Brain microvascular endothelial cell (primary cell): ENCODE measurements around the gene TRPC4AP.

Experiments
- DNase-seq: peaks from one replicate; pipeline ENCODE4 v3.0.0-alpha.2; 2020
- H3K27ac ChIP-seq: fragments of 250-450 bp; sonication (Bioruptor Pico); 2 replicates; pipeline ENCODE4 v1.5.1; 2020; ENCODE audit warnings: mild to moderate bottlenecking, moderate library complexity
- H3K27me3 ChIP-seq: fragments of 250-450 bp; sonication (Bioruptor Pico); replicated peaks from 2 replicates; pipeline ENCODE4 v1.5.1; 2020; ENCODE audit warnings: mild to moderate bottlenecking
- H3K36me3 ChIP-seq: fragments of 250-450 bp; sonication (Bioruptor Pico); replicated peaks from 2 replicates; pipeline ENCODE4 v1.5.1; 2020; ENCODE audit warnings: mild to moderate bottlenecking
- H3K4me3 ChIP-seq: 2 replicates; pipeline ENCODE4 v1.5.1; 2011; ENCODE audit warnings: low read depth, mild to moderate bottlenecking, control low read depth, low read length, moderate library complexity
- CTCF ChIP-seq: IDR thresholded peaks from 2 replicates; pipeline ENCODE4 v1.5.1; 2011; ENCODE audit warnings: low read depth, mild to moderate bottlenecking, moderate library complexity, low read length, control low read depth, inconsistent platforms; ENCODE audit errors: missing control alignments
- in situ Hi-C: cut with HindIII; loops from 2 replicates; pipeline ENCODE4 v1.10.0; 2017; ENCODE audit warnings: low sequenced_read_pairs, low pct_ligation_motif_present

The TRPC4AP gene

GRCh38 chr20:34990231-34990630 is 102.4 kb downstream of the TRPC4AP start:
- no peaks in the 10 kb centered on the region for H3K27me3 ChIP-seq
- in situ Hi-C loops: no loop called here

GRCh38 chr20:34989670-34990069 is 102.9 kb downstream of the TRPC4AP start:
- no peak for TF ChIP-seq CTCF
- H3K36me3 ChIP-seq: no peaks in the 10 kb centered on the region
- H3K27me3 ChIP-seq: no peaks in the 10 kb centered on the region
- in situ Hi-C loops: no loop called here
- no peak overlapping the region for H3K27ac ChIP-seq
- DNase-seq: no peak
- H3K4me3 ChIP-seq: no peak overlapping the region

More at GRCh38 chr20:34990231-34990630, 102.4 kb downstream of the TRPC4AP start:
- no peak for TF ChIP-seq CTCF
- DNase-seq: no peak
- Histone ChIP-seq H3K27ac (no peak overlapping the region), H3K4me3 (no peak overlapping the region), H3K36me3 (peaks cover under 1% of the 10 kb centered on the region)

GRCh38 chr20:34989118-34989517 is 103.5 kb downstream of the TRPC4AP start:
- H3K4me3 ChIP-seq: no peak overlapping the region
- no peaks in the 10 kb centered on the region for H3K27me3 ChIP-seq
- in situ Hi-C loops: no loop called here
- no peaks in the 10 kb centered on the region for H3K36me3 ChIP-seq
- no peak for TF ChIP-seq CTCF
- no peak overlapping the region for H3K27ac ChIP-seq
- DNase-seq: no peak

GRCh38 chr20:34988191-34988540 is 104.4 kb downstream of the TRPC4AP start:
- in situ Hi-C loops: no loop called here
- H3K27ac ChIP-seq: no peak overlapping the region
- H3K36me3 ChIP-seq: no peaks in the 10 kb centered on the region
- H3K27me3 ChIP-seq: peaks cover 5% of the 10 kb centered on the region
- TF ChIP-seq CTCF: no peak
- DNase-seq: no peak
- no peak overlapping the region for H3K4me3 ChIP-seq

GRCh38 chr20:34987288-34988190 is 105.1 kb downstream of the TRPC4AP start:
- no peak for TF ChIP-seq CTCF
- H3K4me3 ChIP-seq: no peak overlapping the region
- peaks cover 5% of the 10 kb centered on the region for H3K27me3 ChIP-seq
- in situ Hi-C loops: no loop called here
- no peak for DNase-seq
- no peak overlapping the region for H3K27ac ChIP-seq
- H3K36me3 ChIP-seq: no peaks in the 10 kb centered on the region
